A549 (cell line): ENCODE measurements around the gene CFAP68. TPM values are rescaled to one million over a fixed set of nuclear protein-coding genes. Genes with fewer than 3 reads are reported as not detected.

Source experiments
- ATAC-seq, 2 experiments: fragments of 200-7000 bp in 1 of 2; fragments of >200 bp in 1 of 2; cut with Nextera tagmentation in 1 of 2; cut with Tn5 transposase in 1 of 2; 3 replicates each; pipeline versions ENCODE4 v1.8.0 to v1.9.1; 2018 to 2020; ENCODE audit warnings: mild to moderate bottlenecking in 1 of 2, moderate library complexity in 1 of 2
- CTCF ChIA-PET: fragments of 300-600 bp; sonication (Branson Sonifier 250); formaldehyde crosslinking; extraction: SDS; loops from one replicate; lab custom pipeline; 2021; ENCODE audit warnings: antibody characterized with exemption, inconsistent platforms; lab: Yijun Ruan, JAX
- POLR2A ChIA-PET: fragments of 350-600 bp; formaldehyde crosslinking; extraction: SDS; loops from one replicate; lab custom pipeline; 2021; ENCODE audit warnings: antibody characterized with exemption, inconsistent platforms; lab: Yijun Ruan, JAX
- DNase-seq, 2 experiments: peaks; one replicate each; pipeline versions ENCODE4 v3.0.0 to v3.0.0-alpha.2; 2011 to 2016; ENCODE audit warnings: low read depth in 1 of 2, low spot score in 1 of 2
- FAIRE-seq: peaks from 2 replicates; lab custom pipeline; 2011; peaks lifted over from hg19 to GRCh38; lab: Jason Lieb, UNC
- H3K27ac ChIP-seq, 2 experiments: fragments of >200 bp; sonication (Bioruptor Twin); formaldehyde crosslinking; 3 replicates each; pipeline ENCODE4 v1.5.1; 2016 to 2017
- H3K4me1 ChIP-seq: fragments of >200 bp; sonication (Bioruptor Twin); formaldehyde crosslinking; 3 replicates; pipeline ENCODE4 v1.6.1; 2016
- H3K4me2 ChIP-seq: fragments of >200 bp; sonication (Bioruptor Twin); formaldehyde crosslinking; 3 replicates; pipeline ENCODE4 v1.6.1; 2016
- H3K4me3 ChIP-seq: fragments of >200 bp; sonication (Bioruptor Twin); formaldehyde crosslinking; 3 replicates; pipeline ENCODE4 v1.5.1; 2016
- H3K9me3 ChIP-seq: fragments of >200 bp; sonication (Bioruptor Twin); formaldehyde crosslinking; 3 replicates; pipeline ENCODE4 v1.6.1; 2016
- BHLHE40 ChIP-seq: IDR thresholded peaks from 2 replicates; pipeline ENCODE4 v1.6.1; 2012; ENCODE audit warnings: low read depth, low read length, inconsistent platforms
- CBX8 ChIP-seq: fragments of 200-600 bp; sonication (generic); IDR thresholded peaks from 2 replicates; pipeline ENCODE4 v1.6.1; 2016
- CEBPB ChIP-seq, 2 experiments: fragments of >200 bp in 1 of 2; sonication (Bioruptor Twin) in 1 of 2; formaldehyde crosslinking in 1 of 2; IDR thresholded peaks; 2 replicates each; pipeline ENCODE4 v1.6.1; 2012 to 2016
- EHF ChIP-seq: fragments of 250-450 bp; sonication (Bioruptor Pico); IDR thresholded peaks from 2 replicates; pipeline ENCODE4 v1.5.0; 2020; ENCODE audit warnings: mild to moderate bottlenecking
- EP300 ChIP-seq, 2 experiments: fragments of >200 bp; sonication (Bioruptor Twin); formaldehyde crosslinking; IDR thresholded peaks; 2 replicates in 1 of 2; 3 replicates in 1 of 2; pipeline ENCODE4 v1.6.1; 2016 to 2017
- ESRRA ChIP-seq: fragments of 150-350 bp; IDR thresholded peaks from 2 replicates; pipeline ENCODE4 v1.6.1; 2014; ENCODE audit warnings: mild to moderate bottlenecking, low read length, borderline replicate concordance
- FOSL2 ChIP-seq, 2 experiments: fragments of 450-650 bp in 1 of 2; fragments of >200 bp in 1 of 2; sonication (Bioruptor Twin) in 1 of 2; formaldehyde crosslinking; IDR thresholded peaks; 2 replicates each; pipeline versions ENCODE4 v1.5.0 to v1.6.1; 2016 to 2020; ENCODE audit warnings: mild to moderate bottlenecking in 1 of 2, moderate library complexity in 1 of 2
- HEYL ChIP-seq: fragments of 250-450 bp; sonication (Bioruptor Pico); IDR thresholded peaks from 2 replicates; pipeline ENCODE4 v1.8.0; 2021; ENCODE audit warnings: mild to moderate bottlenecking, moderate library complexity
- HOXA7 ChIP-seq: fragments of 250-450 bp; sonication (Bioruptor Pico); IDR thresholded peaks from 2 replicates; pipeline ENCODE4 v1.5.0; 2020; ENCODE audit warnings: mild to moderate bottlenecking, moderate library complexity
- MAFK ChIP-seq: fragments of 450-650 bp; IDR thresholded peaks from 2 replicates; pipeline ENCODE4 v1.6.1; 2014; ENCODE audit not compliant: partially characterized antibody
- NR3C1 ChIP-seq: fragments of >200 bp; sonication (Bioruptor Twin); formaldehyde crosslinking; IDR thresholded peaks from 3 replicates; pipeline ENCODE4 v1.6.1; 2017
- PHF8 ChIP-seq: fragments of 200-600 bp; sonication (generic); IDR thresholded peaks from 2 replicates; pipeline ENCODE4 v1.6.1; 2016; ENCODE audit warnings: low read depth, mild to moderate bottlenecking, antibody characterized with exemption, moderate library complexity, borderline replicate concordance
- RARB ChIP-seq: fragments of 250-450 bp; sonication (Bioruptor Pico); IDR thresholded peaks from 2 replicates; pipeline ENCODE4 v1.8.0; 2021; ENCODE audit warnings: mild to moderate bottlenecking, moderate library complexity
- RNF2 ChIP-seq: fragments of 200-600 bp; sonication (generic); IDR thresholded peaks from 2 replicates; pipeline ENCODE4 v1.6.1; 2016; ENCODE audit warnings: low read depth, mild to moderate bottlenecking, antibody characterized with exemption, moderate library complexity, borderline replicate concordance
- SMC3 ChIP-seq: fragments of >200 bp; sonication (Bioruptor Twin); formaldehyde crosslinking; IDR thresholded peaks from 3 replicates; pipeline ENCODE4 v1.6.1; 2018; ENCODE audit warnings: inconsistent platforms
- SREBF2 ChIP-seq: fragments of 450-650 bp; IDR thresholded peaks from 2 replicates; pipeline ENCODE4 v1.6.1; 2014; ENCODE audit warnings: mild to moderate bottlenecking, moderate library complexity
- TFCP2L1 ChIP-seq: fragments of 250-450 bp; sonication (Bioruptor Pico); IDR thresholded peaks from 2 replicates; pipeline ENCODE4 v1.5.0; 2021; ENCODE audit warnings: mild to moderate bottlenecking
- ZFP36 ChIP-seq: fragments of 450-650 bp; IDR thresholded peaks from 2 replicates; pipeline ENCODE4 v1.6.1; 2014; ENCODE audit warnings: borderline replicate concordance; ENCODE audit not compliant: partially characterized antibody
- ZNF302 ChIP-seq: fragments of 250-450 bp; sonication (Bioruptor Pico); IDR thresholded peaks from 2 replicates; pipeline ENCODE4 v1.9.0; 2021; ENCODE audit warnings: inconsistent platforms, mild to moderate bottlenecking, moderate library complexity
- ZSCAN20 ChIP-seq: fragments of 250-450 bp; sonication (Bioruptor Pico); IDR thresholded peaks from 2 replicates; pipeline ENCODE4 v1.8.0; 2022; ENCODE audit warnings: mild to moderate bottlenecking, moderate library complexity
- WGBS: methylation state at CpG from one replicate; pipeline ENCODE4 v1.1.6; 2017; ENCODE audit errors: missing lambda C conversion rate; 5-methylcytosine and 5-hydroxymethylcytosine counted together
- polyA plus RNA-seq, 4 experiments: library from polyadenylated mRNA; depleted of rRNA in 3 of 4; stranded (reverse); fragments of >200 nt; fragmentation: RNase III in 1 of 4; extraction: RNeasy Plus Mini Kit Qiagen cat#74134 plus additional on column Dnase treatment in 1 of 4; gene quantifications; 2 replicates in 3 of 4; 3 replicates in 1 of 4; pipeline ENCODE4 v1.2.3, GENCODE V29; 2011 to 2017
- TF ChIP-seq, protein P1 (sequence below): fragments of >200 bp; sonication (Bioruptor Twin); formaldehyde crosslinking; IDR thresholded peaks from 3 replicates; pipeline ENCODE4 v1.6.1; 2016
- TF ChIP-seq, protein P2 (sequence below): fragments of 250-450 bp; sonication (Bioruptor Pico); IDR thresholded peaks from 2 replicates; pipeline ENCODE4 v1.5.0; 2021; ENCODE audit warnings: mild to moderate bottlenecking, moderate library complexity, borderline replicate concordance
- TF ChIP-seq, protein P3 (sequence below): IDR thresholded peaks from 2 replicates; pipeline ENCODE4 v1.6.1; 2012
- TF ChIP-seq, protein P4 (sequence below): fragments of 250-450 bp; sonication (Bioruptor Pico); IDR thresholded peaks from 2 replicates; pipeline ENCODE4 v1.5.0; 2020; ENCODE audit warnings: low read depth, mild to moderate bottlenecking, moderate library complexity
- TF ChIP-seq, protein P5 (sequence below): fragments of 150-350 bp; IDR thresholded peaks from 2 replicates; pipeline ENCODE4 v1.6.1; 2014; ENCODE audit warnings: low read depth, mild to moderate bottlenecking, low read length
- TF ChIP-seq, protein P6 (sequence below): fragments of 450-650 bp; IDR thresholded peaks from 2 replicates; pipeline ENCODE4 v1.6.1; 2014; ENCODE audit warnings: antibody characterized with exemption
- TF ChIP-seq, protein P7 (sequence below): fragments of >200 bp; sonication (Bioruptor Twin); formaldehyde crosslinking; IDR thresholded peaks from 2 replicates; pipeline ENCODE4 v1.6.1; 2016

CFAP68 gene
- polyA plus RNA-seq, 2 of the 4 experiments (the other 2 are of a cell fraction) = 36.3 to 59.7 TPM

DNA sequence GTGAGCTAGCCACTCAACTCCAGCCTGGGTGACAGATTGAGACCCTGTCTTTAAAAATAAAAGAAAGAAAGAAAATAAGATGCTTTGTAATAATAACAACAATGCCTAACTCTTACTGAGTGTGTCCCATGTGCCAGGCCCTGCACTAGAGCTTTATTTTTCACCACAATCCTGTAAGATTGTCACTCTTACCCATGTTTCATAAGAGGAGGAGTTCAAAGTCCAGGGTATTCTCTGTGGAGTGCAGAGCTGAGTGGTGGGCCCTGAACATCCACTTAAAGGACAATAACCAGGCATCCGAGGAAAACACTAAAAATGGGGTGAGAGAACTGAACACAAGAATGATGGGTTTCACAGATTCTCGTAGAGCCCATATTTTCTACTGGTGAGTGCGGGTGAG lies 38.4 kb downstream of the CFAP68 start:
- ATAC-seq = no peak
- H3K4me2 ChIP-seq = no peak overlapping the region
- ChIA-PET POLR2A (interaction anchor here (0.9 kb wide), 1 partner anchor 9 kb away, joined by 4 read pairs; no protein-coding TSS in a partner anchor), CTCF (interaction anchor here (1.2 kb wide), 1 partner anchor 64 kb away, joined by 3 read pairs; no protein-coding TSS in a partner anchor)
- 94% methylated on average over 3 of the region's 3 CpGs for WGBS
- TF ChIP-seq EHF = no peak
- TF ChIP-seq, protein P1, sequence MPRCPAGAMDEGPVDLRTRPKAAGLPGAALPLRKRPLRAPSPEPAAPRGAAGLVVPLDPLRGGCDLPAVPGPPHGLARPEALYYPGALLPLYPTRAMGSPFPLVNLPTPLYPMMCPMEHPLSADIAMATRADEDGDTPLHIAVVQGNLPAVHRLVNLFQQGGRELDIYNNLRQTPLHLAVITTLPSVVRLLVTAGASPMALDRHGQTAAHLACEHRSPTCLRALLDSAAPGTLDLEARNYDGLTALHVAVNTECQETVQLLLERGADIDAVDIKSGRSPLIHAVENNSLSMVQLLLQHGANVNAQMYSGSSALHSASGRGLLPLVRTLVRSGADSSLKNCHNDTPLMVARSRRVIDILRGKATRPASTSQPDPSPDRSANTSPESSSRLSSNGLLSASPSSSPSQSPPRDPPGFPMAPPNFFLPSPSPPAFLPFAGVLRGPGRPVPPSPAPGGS = no peak
- no peak for TF ChIP-seq CEBPB (IDR thresholded peaks at IDR 0.05)
- TF ChIP-seq, protein P2, sequence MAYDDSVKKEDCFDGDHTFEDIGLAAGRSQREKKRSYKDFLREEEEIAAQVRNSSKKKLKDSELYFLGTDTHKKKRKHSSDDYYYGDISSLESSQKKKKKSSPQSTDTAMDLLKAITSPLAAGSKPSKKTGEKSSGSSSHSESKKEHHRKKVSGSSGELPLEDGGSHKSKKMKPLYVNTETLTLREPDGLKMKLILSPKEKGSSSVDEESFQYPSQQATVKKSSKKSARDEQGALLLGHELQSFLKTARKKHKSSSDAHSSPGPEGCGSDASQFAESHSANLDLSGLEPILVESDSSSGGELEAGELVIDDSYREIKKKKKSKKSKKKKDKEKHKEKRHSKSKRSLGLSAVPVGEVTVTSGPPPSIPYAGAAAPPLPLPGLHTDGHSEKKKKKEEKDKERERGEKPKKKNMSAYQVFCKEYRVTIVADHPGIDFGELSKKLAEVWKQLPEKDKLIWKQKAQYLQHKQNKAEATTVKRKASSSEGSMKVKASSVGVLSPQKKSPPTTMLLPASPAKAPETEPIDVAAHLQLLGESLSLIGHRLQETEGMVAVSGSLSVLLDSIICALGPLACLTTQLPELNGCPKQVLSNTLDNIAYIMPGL (CRISPR knock-in tag) = no peak
- no peak for TF ChIP-seq ZSCAN20 (CRISPR knock-in tag)
- TF ChIP-seq RARB (CRISPR knock-in tag) = no peak
- TF ChIP-seq ZFP36 = no peak
- TF ChIP-seq SMC3 = no peak
- TF ChIP-seq HEYL = no peak
- no peak for TF ChIP-seq ESRRA
- FAIRE-seq = no peak
- peaks cover 8% of the 10 kb centered on the region for H3K4me1 ChIP-seq
- no peaks in the 10 kb centered on the region for H3K9me3 ChIP-seq
- no peak overlapping the region for H3K4me3 ChIP-seq
- DNase-seq = no peak
- H3K27ac ChIP-seq = no peak overlapping the region

DNA sequence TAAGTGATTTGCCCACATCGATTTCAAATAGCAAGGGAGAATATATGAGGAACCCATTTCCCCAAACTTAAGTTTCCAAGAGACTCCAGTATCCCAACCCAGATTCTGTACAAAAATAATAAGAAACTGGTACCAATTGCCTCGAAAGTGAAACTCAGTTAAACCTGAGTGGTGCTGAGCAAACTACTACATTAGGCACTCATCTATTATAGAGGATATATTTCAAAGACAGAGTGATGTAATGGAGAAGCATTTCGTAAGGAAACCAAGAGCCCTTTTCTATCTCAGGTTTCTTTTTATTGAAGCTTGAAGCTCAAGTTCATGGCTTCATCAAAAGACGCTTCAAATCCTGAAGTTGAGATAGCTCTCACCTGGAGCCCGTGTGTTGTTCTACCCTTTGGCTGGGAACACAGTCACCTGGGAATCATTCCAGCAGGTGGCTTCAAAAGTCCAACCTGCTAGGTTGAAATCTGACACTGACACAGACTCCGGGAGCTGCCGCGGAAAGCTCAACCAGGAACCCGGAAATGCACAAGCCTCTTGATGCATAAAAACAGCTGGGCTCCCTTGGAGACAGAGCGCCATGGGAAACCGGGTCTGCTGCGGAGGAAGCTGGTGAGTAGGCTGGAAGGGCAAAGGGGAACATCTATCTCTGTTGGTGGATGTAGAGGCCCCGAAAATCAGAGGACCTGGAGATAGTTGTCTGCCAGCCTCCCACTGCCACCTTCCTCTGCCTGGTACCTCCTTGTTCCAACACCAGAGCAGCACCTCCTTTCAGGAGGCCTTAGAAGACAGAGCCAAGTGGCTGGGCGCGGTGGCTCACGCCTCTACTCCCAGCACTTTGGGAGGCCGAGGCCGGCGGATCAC lies 39.3 kb downstream of the CFAP68 start, which contains the start of gene C11orf52:
Gene C11orf52 (plus strand): TSS at position 524 of the 867 bp plus-strand sequence. CDS start 60 bp downstream, at position 584.
- FAIRE-seq (no peak), DNase-seq (no peak), ATAC-seq (no peak)
- CTCF ChIA-PET = interaction anchor here (0.7 to 1.2 kb wide), 3 partner anchors 13 to 63 kb away, joined by 3 read pairs; no protein-coding TSS in a partner anchor
- no peak within 1 kb of the TSS for H3K4me3 ChIP-seq
- H3K4me1 ChIP-seq = peaks cover 16% of the 10 kb centered on the region
- no peak within 1 kb of the TSS for H3K27ac ChIP-seq
- no peak within 1 kb of the TSS for H3K4me2 ChIP-seq
- TF ChIP-seq RARB (CRISPR knock-in tag) (no peak), TFCP2L1 (no peak), SREBF2 (no peak), PHF8 (no peak), MAFK (no peak), EP300 (IDR thresholded peaks at IDR 0.05) (no peak), BHLHE40 (no peak), EHF (no peak), FOSL2 (IDR thresholded peaks at IDR 0.05) (no peak), FOSL2 (CRISPR knock-in tag; IDR thresholded peaks at IDR 0.05) (no peak), ZNF302 (CRISPR knock-in tag) (no peak), RNF2 (no peak), HOXA7 (CRISPR knock-in tag) (no peak), CBX8 (no peak), NR3C1 (no peak)
- TF ChIP-seq, protein P3, sequence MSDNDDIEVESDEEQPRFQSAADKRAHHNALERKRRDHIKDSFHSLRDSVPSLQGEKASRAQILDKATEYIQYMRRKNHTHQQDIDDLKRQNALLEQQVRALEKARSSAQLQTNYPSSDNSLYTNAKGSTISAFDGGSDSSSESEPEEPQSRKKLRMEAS = no peak
- TF ChIP-seq, protein P1 = no peak
- TF ChIP-seq, protein P4, sequence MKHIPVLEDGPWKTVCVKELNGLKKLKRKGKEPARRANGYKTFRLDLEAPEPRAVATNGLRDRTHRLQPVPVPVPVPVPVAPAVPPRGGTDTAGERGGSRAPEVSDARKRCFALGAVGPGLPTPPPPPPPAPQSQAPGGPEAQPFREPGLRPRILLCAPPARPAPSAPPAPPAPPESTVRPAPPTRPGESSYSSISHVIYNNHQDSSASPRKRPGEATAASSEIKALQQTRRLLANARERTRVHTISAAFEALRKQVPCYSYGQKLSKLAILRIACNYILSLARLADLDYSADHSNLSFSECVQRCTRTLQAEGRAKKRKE (CRISPR knock-in tag) = no peak
- TF ChIP-seq, protein P5, sequence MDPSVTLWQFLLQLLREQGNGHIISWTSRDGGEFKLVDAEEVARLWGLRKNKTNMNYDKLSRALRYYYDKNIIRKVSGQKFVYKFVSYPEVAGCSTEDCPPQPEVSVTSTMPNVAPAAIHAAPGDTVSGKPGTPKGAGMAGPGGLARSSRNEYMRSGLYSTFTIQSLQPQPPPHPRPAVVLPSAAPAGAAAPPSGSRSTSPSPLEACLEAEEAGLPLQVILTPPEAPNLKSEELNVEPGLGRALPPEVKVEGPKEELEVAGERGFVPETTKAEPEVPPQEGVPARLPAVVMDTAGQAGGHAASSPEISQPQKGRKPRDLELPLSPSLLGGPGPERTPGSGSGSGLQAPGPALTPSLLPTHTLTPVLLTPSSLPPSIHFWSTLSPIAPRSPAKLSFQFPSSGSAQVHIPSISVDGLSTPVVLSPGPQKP = no peak
- TF ChIP-seq, protein P6, sequence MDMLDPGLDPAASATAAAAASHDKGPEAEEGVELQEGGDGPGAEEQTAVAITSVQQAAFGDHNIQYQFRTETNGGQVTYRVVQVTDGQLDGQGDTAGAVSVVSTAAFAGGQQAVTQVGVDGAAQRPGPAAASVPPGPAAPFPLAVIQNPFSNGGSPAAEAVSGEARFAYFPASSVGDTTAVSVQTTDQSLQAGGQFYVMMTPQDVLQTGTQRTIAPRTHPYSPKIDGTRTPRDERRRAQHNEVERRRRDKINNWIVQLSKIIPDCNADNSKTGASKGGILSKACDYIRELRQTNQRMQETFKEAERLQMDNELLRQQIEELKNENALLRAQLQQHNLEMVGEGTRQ = no peak
- TF ChIP-seq, protein P7, sequence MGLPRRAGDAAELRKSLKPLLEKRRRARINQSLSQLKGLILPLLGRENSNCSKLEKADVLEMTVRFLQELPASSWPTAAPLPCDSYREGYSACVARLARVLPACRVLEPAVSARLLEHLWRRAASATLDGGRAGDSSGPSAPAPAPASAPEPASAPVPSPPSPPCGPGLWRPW = no peak
- POLR2A ChIA-PET = no interaction called here
- no peaks in the 10 kb centered on the region for H3K9me3 ChIP-seq
- 88% methylated on average over 19 of the region's 19 CpGs for WGBS
